Muscle layer of colon (tissue), 2 donors: Measurements from ENCODE around the gene HASPIN.
A peak's percentile ranks its signal among the peaks of the same experiment; 100 is the strongest.

Experiments
- H3K27ac ChIP-seq: one replicate; pipeline ENCODE4 v1.7.0; 2013; ENCODE audit warnings: low read depth, mild to moderate bottlenecking, low read length, moderate library complexity
- H3K27me3 ChIP-seq, 2 donors: one replicate each; pipeline ENCODE4 v1.7.0; 2013; ENCODE audit warnings: low read length in 2 of 2, mild to moderate bottlenecking in 2 of 2; ENCODE audit not compliant: insufficient read depth in 2 of 2, control insufficient read depth in 1 of 2
- H3K36me3 ChIP-seq: one replicate; pipeline ENCODE4 v1.7.0; 2013; ENCODE audit warnings: mild to moderate bottlenecking, low read length; ENCODE audit not compliant: insufficient read depth
- H3K4me1 ChIP-seq: one replicate; pipeline ENCODE4 v1.7.0; 2013; ENCODE audit warnings: mild to moderate bottlenecking, low read length; ENCODE audit not compliant: insufficient read depth
- H3K4me3 ChIP-seq, 2 donors: one replicate each; pipeline ENCODE4 v1.7.0; 2013; ENCODE audit warnings: low read length in 2 of 2, low read depth in 1 of 2, mild to moderate bottlenecking in 1 of 2, moderate library complexity in 1 of 2
- H3K9ac ChIP-seq: one replicate; pipeline ENCODE4 v1.7.0; 2013; ENCODE audit warnings: low read length
- H3K9me3 ChIP-seq: one replicate; pipeline ENCODE4 v1.7.0; 2013; ENCODE audit warnings: mild to moderate bottlenecking, low read length
- donor health status: abdominal sarcoma.
- donor health status: Adenocarcinoma of cecum.

The HASPIN gene

DNA sequence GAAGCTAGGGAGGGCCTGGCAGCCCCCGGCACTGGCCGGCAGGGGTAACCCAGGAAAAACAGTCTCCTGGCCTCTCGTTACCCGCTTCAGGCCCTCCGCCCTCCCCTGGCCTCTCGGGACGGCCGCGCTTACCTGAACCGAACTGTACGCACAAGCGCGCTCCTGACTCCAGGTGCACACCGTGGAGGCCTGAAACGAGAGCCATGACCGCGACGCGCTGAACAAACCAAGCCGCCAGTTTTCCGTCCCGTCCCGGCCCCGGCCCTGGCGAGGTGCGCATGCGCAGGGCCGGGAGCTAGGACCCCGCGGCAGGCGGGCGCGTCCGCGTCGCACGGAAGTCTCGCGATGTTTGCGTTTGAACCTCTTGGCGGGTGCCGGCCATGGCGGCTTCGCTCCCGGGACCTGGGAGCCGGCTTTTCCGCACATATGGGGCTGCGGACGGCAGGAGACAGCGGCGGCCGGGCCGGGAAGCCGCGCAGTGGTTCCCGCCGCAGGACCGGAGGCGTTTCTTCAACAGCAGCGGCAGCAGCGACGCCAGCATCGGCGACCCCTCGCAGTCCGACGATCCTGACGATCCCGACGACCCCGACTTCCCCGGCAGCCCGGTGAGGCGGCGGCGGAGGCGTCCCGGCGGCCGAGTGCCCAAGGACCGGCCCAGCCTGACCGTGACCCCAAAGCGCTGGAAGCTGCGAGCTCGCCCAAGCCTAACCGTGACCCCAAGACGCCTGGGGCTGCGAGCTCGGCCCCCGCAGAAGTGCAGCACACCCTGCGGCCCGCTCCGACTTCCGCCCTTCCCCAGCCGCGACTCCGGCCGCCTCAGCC is at the start of gene HASPIN:
HASPIN (plus strand) TSS at position 348 of the 822 bp plus-strand sequence; CDS start at position 381, 33 bp downstream.
- no peaks in the 10 kb centered on the region for H3K27me3 ChIP-seq
- H3K4me1 ChIP-seq = peaks cover 15% of the 10 kb centered on the region
- no peaks in the 10 kb centered on the region for H3K9me3 ChIP-seq
- H3K4me3 ChIP-seq = peak within 1 kb of the TSS; percentile 96 to 97
- peak within 1 kb of the TSS; percentile 79 for H3K9ac ChIP-seq
- H3K27ac ChIP-seq = peak within 1 kb of the TSS; percentile 90
- H3K36me3 ChIP-seq = peaks cover 3% of the 10 kb centered on the region

DNA sequence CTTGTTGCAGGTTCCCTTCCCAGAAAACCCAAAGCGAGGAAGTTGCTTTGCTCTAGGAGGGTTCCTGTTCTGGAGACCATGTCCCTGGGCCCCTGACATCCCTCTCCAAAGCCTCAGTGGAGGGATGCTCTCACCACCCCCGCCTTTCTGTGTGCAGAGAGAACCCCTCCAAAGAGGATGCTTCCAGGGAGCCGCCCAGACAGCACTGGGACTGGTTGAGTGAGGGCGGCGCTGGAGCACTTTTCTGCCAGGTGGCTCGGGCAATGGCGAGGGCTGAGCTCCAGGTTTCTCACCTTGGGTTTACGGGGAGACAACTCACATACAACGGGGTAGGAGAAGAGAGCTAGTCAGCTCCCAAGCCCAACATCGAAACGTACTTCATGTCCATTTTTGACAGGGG is 47.8 kb upstream of the HASPIN start:
- Histone ChIP-seq H3K27ac (no peak overlapping the region), H3K27me3 (peaks cover 0 to 3% of the 10 kb centered on the region in 2 donors), H3K4me3 (no peak overlapping the region), H3K9ac (no peak overlapping the region), H3K9me3 (no peaks in the 10 kb centered on the region), H3K4me1 (no peaks in the 10 kb centered on the region), H3K36me3 (peaks cover 5% of the 10 kb centered on the region)

DNA sequence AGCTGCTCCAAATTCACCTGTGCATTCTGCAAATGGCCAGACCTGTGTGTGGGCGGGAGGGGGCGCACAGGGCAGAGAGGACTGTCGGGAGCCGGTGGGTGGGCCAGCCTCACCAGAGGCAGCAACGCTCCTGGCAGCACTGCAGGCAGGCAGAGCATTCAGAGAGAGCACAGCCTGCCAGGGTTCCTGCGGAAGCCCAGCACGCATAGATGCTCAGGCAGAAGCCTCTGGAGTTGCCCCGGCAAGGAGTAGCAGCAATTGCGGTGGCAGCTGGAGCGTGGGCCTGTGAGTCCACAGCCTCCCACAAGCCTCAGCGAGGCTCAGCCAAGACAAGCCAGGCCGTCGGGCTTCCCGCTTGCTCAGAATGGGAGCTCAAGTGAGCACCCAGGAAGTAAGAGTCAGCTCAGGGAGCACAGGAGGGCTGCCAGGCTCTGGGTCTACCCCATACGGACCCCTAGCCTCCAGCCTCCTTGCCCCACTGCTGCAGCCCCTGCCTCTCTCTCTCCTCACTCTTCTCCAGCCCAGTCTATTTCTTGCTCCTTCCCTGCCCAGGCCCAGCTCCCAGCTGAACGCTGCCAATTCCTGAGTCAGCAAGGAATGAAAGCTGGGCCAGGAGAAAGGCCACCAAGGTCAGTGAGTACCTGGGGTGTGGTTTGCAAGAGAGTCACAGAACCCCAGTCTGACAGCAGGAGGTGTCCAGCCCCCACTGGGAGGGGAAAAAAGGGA is 45.4 kb upstream of the HASPIN start:
- H3K27me3 ChIP-seq = peaks cover 0 to 17% of the 10 kb centered on the region in 2 donors
- no peaks in the 10 kb centered on the region for H3K9me3 ChIP-seq
- no peak overlapping the region for H3K4me3 ChIP-seq
- no peaks in the 10 kb centered on the region for H3K36me3 ChIP-seq
- no peaks in the 10 kb centered on the region for H3K4me1 ChIP-seq
- H3K27ac ChIP-seq = no peak overlapping the region
- H3K9ac ChIP-seq = no peak overlapping the region

DNA sequence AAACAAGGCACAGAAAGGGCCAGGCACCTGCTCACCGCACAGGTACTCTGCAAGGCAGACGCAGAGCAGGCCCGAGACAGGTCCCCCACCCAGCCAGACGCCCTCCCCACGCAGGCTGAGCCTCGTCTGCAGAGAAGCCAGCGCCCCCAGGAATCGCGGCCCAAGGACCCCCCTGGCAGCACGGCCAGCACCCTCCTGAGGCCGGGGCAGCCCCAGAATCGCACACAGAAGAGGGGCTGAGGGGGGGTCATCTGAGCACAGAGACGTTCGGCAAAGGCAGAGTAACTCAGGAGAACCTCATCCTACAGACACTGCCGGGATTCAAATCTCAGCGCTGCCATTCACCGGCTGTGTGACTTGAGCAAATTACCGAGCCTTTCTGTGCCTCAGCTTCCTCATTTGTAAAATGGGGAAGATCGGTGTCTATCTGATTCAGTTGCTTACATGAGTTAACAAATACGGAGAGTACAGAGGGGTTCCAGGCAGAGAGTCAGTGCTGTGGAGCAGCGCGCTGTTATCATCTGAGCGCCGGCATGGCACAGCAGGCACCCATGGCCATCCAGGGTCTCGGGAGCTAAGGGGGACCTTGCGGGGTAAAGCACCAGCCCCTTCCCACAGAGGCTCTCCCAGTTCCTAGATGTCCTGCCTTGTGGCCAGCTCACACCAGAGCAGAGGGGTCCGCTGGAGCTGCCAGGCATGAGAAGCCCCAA is 44.7 kb upstream of the HASPIN start:
- no peak overlapping the region for H3K4me3 ChIP-seq
- H3K9me3 ChIP-seq = no peaks in the 10 kb centered on the region
- no peaks in the 10 kb centered on the region for H3K36me3 ChIP-seq
- H3K4me1 ChIP-seq = no peaks in the 10 kb centered on the region
- peaks cover 0 to 24% of the 10 kb centered on the region in 2 donors for H3K27me3 ChIP-seq
- H3K9ac ChIP-seq = no peak overlapping the region
- no peak overlapping the region for H3K27ac ChIP-seq

DNA sequence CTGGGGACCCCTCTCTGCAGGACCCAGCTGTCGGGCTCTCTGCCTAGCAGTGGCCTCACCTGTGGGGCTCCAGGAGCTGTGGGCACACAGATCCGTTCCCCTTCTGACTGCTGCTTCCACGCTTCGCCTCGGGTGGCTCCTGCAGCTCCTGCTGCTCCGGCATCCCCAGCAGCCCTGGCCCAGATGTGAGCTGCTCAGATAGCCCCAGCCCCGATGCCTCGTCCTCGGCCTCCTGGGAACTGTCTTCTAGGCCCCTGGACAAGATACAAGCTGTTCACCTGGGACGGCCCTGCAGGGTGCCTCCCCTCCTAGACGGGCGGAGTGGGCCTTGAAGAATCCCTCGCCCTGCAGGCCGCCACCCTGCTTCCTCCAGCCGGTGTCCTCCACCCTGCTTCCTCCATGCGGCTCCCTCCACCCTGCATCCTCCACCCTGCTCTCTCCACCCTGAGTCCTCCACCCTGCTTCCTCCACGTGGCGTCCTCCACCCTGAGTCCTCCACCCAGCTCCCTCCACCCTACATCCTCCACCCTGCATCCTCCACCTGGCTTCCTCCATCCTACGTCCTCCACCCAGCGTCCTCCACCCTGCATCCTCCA is 44.1 kb upstream of the HASPIN start:
- Histone ChIP-seq H3K9me3 (no peaks in the 10 kb centered on the region), H3K4me1 (no peaks in the 10 kb centered on the region), H3K27me3 (peaks cover 0 to 26% of the 10 kb centered on the region in 2 donors), H3K4me3 (no peak overlapping the region), H3K9ac (no peak overlapping the region), H3K36me3 (no peaks in the 10 kb centered on the region), H3K27ac (no peak overlapping the region)

DNA sequence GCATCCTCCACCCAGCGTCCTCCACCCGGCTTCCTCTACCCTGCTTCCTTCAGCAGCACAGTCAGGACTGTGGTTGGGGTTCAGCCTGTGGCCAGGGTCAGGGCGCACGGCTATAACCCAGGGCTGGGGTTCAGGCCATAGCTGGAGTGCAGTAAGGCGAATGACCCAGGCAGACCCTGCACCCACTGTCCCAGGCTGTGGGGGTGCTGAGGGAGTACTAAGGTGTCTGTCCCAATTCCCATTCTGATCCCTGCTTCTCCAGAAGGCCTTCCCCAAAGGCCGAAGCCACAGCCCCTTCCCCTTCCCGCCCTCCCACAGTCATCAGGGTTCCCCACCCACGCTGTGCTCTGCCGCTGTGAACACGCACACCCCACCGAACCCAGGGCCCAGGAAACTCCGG is 42.6 kb upstream of the HASPIN start:
- Histone ChIP-seq H3K9ac (no peak overlapping the region), H3K4me1 (no peaks in the 10 kb centered on the region), H3K36me3 (no peaks in the 10 kb centered on the region), H3K9me3 (no peaks in the 10 kb centered on the region), H3K4me3 (no peak overlapping the region), H3K27ac (no peak overlapping the region), H3K27me3 (peaks cover 0 to 31% of the 10 kb centered on the region in 2 donors)

DNA sequence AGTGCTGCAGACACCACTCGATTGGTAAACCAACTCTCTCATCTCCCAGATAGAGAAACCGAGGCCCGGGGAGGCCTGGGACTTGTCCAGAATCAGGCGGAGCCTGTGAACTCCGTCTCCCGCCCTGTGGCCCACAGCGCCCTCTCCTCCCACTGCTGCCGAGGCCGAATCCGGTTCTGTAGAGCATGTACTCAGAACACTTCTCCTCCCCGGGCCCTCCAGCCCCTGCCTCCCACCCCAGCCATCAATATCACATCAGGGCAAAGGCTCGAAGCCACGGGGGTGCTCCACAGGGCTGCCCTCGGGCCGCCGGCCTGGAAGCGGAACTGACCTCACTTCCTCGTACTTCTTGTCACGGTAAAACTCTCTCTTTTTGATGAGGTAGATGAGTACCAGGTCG is 42.1 kb upstream of the HASPIN start:
- H3K9ac ChIP-seq = no peak overlapping the region
- no peaks in the 10 kb centered on the region for H3K36me3 ChIP-seq
- H3K4me1 ChIP-seq = no peaks in the 10 kb centered on the region
- H3K4me3 ChIP-seq = no peak overlapping the region
- no peak overlapping the region for H3K27ac ChIP-seq
- no peaks in the 10 kb centered on the region for H3K9me3 ChIP-seq
- peaks cover 0 to 31% of the 10 kb centered on the region in 2 donors for H3K27me3 ChIP-seq

DNA sequence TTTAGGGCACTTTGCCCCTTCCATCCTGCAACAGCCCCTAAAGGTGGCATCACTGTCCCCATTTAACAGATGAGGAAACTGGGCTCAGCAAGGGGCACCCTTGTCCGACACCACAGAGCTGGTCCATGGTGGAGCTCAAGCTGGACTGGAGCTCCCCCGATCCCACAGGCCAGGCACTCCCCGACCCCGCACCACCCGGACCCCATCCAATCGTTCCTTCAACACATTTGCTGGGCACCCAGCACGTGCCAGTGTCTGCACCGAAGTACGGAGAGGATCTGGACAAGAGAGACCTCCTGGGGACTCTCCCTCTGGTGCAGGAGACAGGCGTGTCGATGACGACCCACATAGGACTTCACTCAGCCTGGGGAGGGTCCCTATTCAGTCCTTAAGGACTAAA is 41.7 kb upstream of the HASPIN start:
- H3K4me1 ChIP-seq = no peaks in the 10 kb centered on the region
- H3K4me3 ChIP-seq = no peak overlapping the region
- no peaks in the 10 kb centered on the region for H3K9me3 ChIP-seq
- H3K9ac ChIP-seq = no peak overlapping the region
- H3K27me3 ChIP-seq = peaks cover 0 to 31% of the 10 kb centered on the region in 2 donors
- no peaks in the 10 kb centered on the region for H3K36me3 ChIP-seq
- H3K27ac ChIP-seq = no peak overlapping the region

DNA sequence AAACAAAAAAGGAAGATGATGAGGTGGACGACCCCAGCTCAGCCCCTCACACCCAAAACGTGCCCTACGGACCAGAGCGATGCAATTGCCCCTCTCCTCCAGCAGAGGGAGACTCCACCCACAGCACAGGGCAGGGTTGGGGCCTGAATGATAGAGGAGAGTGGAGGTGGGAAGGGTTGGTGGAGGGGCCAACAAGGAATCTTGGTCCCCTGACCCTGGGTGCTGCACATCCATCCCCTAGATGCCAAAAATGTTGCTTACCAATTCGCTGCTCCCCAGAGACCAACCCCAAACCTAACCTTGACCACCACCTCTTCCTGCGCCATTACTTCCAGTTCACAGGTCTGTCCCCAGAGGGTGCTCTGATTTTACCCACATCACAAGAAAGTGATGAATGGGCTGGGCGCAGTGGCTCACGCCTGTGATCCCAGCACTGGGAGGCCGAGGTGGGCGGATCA is 40.6 kb upstream of the HASPIN start:
- Histone ChIP-seq H3K27ac (no peak overlapping the region), H3K4me1 (no peaks in the 10 kb centered on the region), H3K36me3 (no peaks in the 10 kb centered on the region), H3K9me3 (no peaks in the 10 kb centered on the region), H3K4me3 (no peak overlapping the region), H3K9ac (no peak overlapping the region), H3K27me3 (peaks cover 0 to 31% of the 10 kb centered on the region in 2 donors)

DNA sequence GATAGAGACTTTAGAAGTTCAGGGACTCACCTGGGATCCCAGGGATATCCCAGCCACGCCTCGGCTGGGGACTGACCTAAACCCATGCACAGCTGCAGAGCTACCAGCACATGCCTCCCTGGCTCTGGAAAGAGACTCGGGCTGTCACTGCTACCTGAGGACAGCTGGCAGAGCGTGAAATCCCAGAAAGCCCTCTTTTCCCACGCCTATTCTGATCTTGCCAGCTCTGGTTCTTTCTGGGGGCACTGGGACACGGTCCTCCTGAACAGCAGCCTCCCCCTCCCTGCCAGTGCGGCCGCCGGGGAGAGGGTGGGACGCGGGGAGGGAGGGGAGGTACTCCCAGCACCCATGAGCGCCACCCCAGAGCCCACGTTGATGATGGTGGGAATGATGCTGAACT is 38.5 kb upstream of the HASPIN start:
- no peaks in the 10 kb centered on the region for H3K4me1 ChIP-seq
- no peaks in the 10 kb centered on the region for H3K9me3 ChIP-seq
- no peak overlapping the region for H3K4me3 ChIP-seq
- H3K27ac ChIP-seq = no peak overlapping the region
- H3K9ac ChIP-seq = no peak overlapping the region
- H3K36me3 ChIP-seq = no peaks in the 10 kb centered on the region
- peaks cover 0 to 28% of the 10 kb centered on the region in 2 donors for H3K27me3 ChIP-seq

DNA sequence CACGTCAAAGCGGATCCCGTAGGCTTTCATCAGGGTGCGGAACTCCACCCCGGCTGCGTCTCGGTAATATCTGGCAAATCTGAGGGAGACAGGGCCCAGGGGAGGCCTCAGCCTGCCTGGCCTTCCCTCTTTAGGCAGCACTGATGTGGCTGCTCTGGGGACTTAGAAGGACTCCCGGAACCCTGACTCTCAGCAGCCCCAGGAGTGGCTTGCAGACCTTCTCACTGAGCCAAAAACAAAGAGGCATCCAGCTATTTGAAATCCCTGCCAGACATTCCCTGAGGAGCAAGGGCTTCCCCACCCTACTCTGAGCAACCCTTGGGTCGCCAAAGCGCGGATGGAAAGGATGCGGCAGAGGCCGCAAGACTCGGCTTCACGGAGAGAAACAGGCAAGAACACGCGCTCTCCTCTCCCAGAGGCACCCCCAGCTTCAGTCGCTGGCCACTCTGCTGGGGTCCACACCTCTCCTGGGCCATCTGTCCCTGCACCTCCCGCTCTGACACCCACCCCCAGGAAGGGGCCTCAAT is 35.6 kb upstream of the HASPIN start:
- H3K9ac ChIP-seq = no peak overlapping the region
- no peak overlapping the region for H3K27ac ChIP-seq
- H3K27me3 ChIP-seq = peaks cover 0 to 38% of the 10 kb centered on the region in 2 donors

More for the DNA sequence above, 35.6 kb upstream of the HASPIN start:
- no peaks in the 10 kb centered on the region for H3K4me1 ChIP-seq
- no peaks in the 10 kb centered on the region for H3K36me3 ChIP-seq
- H3K9me3 ChIP-seq = no peaks in the 10 kb centered on the region
- no peak overlapping the region for H3K4me3 ChIP-seq
